ENCODE data around the gene KRTAP10-1.

- no peak for TF ChIP-seq POLR2A (IDR thresholded peaks at IDR 0.05)
- TF ChIP-seq, protein P1, sequence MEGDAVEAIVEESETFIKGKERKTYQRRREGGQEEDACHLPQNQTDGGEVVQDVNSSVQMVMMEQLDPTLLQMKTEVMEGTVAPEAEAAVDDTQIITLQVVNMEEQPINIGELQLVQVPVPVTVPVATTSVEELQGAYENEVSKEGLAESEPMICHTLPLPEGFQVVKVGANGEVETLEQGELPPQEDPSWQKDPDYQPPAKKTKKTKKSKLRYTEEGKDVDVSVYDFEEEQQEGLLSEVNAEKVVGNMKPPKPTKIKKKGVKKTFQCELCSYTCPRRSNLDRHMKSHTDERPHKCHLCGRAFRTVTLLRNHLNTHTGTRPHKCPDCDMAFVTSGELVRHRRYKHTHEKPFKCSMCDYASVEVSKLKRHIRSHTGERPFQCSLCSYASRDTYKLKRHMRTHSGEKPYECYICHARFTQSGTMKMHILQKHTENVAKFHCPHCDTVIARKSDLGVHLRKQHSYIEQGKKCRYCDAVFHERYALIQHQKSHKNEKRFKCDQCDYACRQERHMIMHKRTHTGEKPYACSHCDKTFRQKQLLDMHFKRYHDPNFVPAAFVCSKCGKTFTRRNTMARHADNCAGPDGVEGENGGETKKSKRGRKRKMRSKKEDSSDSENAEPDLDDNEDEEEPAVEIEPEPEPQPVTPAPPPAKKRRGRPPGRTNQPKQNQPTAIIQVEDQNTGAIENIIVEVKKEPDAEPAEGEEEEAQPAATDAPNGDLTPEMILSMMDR (IDR thresholded peaks at IDR 0.05) = no peak
These were observed 27.3 kb downstream of the KRTAP10-1 start for GRCh38 chr21:44512496-44513388.
